SU-DHL-6 (cell line): ENCODE results near the gene KERA.

Source experiments
- EZH2phosphoT487 ChIP-seq: fragments of 200-600 bp; sonication (generic), shearing (Covaris generic); conservative IDR thresholded peaks from 2 replicates; pipeline ENCODE4 v1.6.1; 2018; ENCODE audit warnings: mild to moderate bottlenecking, antibody characterized with exemption, low read length, moderate library complexity, mixed read lengths
- TF ChIP-seq, protein P1 (sequence below): fragments of 200-600 bp; sonication (generic); IDR thresholded peaks from one replicate; pipeline ENCODE4 v1.5.1; 2017; ENCODE audit warnings: antibody characterized with exemption, mild to moderate bottlenecking, low read length, moderate library complexity; ENCODE audit not compliant: insufficient read depth, poor library complexity, severe bottlenecking

DNA sequence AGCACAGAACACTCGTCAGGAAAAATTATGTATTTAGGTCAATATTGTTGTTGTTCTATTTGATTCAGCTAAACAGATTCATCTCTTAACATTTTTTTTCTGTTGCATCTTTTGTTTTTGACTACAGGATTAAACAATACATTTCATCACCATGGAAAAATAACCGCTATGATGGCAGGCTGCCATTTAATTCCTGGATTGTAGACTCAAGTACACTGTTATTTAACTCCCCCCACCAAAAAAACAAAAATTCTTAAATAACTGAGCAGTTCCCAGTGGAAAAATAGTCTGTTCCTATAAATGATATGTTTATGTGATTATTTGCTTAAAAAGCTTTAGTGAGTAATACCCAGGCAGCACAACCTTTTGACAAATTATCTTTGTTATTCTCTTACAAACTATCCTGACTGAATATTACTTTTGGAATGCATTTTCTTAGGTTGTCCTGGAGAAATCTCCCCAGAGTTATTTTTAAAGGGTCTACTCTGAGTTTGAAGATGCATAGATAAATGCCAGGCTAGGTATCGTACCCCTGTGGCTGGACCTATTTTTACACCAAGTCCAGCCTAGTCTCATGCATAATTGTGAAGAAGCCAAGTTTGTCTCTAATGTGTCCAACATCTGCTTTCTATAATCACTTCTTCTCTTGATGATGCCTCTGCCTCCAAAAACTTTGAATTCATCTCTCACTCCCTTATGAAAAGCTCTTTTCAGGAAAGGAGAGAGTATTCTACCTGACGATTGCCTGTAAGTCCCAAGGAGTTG lies 3.7 kb downstream of the KERA start:
- TF ChIP-seq, protein P1, sequence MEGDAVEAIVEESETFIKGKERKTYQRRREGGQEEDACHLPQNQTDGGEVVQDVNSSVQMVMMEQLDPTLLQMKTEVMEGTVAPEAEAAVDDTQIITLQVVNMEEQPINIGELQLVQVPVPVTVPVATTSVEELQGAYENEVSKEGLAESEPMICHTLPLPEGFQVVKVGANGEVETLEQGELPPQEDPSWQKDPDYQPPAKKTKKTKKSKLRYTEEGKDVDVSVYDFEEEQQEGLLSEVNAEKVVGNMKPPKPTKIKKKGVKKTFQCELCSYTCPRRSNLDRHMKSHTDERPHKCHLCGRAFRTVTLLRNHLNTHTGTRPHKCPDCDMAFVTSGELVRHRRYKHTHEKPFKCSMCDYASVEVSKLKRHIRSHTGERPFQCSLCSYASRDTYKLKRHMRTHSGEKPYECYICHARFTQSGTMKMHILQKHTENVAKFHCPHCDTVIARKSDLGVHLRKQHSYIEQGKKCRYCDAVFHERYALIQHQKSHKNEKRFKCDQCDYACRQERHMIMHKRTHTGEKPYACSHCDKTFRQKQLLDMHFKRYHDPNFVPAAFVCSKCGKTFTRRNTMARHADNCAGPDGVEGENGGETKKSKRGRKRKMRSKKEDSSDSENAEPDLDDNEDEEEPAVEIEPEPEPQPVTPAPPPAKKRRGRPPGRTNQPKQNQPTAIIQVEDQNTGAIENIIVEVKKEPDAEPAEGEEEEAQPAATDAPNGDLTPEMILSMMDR = no peak
- no peak for TF ChIP-seq EZH2phosphoT487
